Measurements from ENCODE around the gene AAMDC. TPM values are rescaled to one million over a fixed set of nuclear protein-coding genes. Genes with fewer than 3 reads are reported as not detected.
"Not testable (repeated sequence)": the region's sequence is repeated elsewhere in the genome, so short reads cannot be mapped to it uniquely, and the experiment has no call there.

Gene AAMDC
- total RNA-seq, 1 donor from 2014 or later = 30.3 TPM

DNA sequence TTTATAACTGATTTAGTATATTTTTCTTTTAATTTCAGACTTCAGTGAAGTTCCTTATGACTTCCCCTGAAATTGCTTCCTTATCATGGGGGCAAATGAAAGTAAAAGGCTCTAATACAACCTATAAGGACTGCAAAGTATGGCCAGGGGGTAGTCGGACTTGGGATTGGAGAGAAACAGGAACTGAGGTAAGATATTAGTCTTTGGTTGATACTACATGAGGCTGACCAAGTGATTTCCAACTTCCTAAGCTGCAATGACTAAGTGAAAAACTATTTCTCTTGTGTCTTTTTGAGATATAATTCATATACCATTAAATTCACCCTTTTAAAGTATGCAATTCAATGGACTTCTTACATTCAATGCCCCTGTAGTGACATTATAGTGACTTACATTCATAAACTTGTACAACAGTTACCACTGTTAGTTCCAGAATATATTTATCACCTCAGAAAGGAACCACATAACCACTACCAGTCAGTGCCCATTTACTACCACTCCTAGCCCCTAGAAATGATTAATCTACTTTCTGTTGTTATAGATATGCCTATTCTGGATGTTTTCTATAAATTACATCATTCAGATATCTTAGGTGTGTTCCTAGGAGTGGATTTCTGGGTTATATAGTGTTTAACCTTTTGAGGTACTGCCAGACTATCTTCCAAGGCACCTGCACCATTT, 21.6 kb downstream of the AAMDC start:
- no peak for TF ChIP-seq CTCF (IDR thresholded peaks at IDR 0.05)
- no peak for DNase-seq
- Histone ChIP-seq H3K27ac (no peak overlapping the region), H3K36me3 (peaks cover 38% of the 10 kb centered on the region), H3K27me3 (ENCODE audit: low read depth) (no peaks in the 10 kb centered on the region), H3K9me3 (no peaks in the 10 kb centered on the region), H3K4me3 (no peak overlapping the region), H3K4me1 (no peaks in the 10 kb centered on the region)
- intact Hi-C loops (cut with DNase I) = no loop called here
- ATAC-seq = no peak

DNA sequence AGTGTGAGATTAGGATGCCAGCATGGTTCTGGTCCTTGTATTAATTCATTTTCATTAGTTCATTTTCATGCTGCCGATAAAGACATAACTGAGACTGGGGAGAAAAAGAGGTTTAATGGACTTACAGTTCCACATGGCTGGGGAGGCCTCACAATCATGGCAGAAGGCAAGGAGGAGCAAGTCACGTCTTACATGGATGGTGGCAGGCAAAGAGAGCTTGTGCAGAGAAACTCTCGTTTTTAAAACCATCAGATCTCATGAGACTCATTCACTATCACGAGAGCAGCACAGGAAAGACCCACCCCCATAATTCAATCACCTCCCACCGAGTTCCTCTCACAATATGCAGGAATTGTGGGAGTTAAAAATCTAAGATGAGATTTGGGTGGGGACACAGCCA, 22.8 kb downstream of the AAMDC start:
- H3K27ac ChIP-seq; H3K4me1 ChIP-seq; H3K9me3 ChIP-seq; H3K4me3 ChIP-seq; ATAC-seq; DNase-seq; H3K27me3 ChIP-seq (ENCODE audit: low read depth); intact Hi-C loops (cut with DNase I): not testable (repeated sequence)
- H3K36me3 ChIP-seq = peaks cover 44% of the 10 kb centered on the region

DNA sequence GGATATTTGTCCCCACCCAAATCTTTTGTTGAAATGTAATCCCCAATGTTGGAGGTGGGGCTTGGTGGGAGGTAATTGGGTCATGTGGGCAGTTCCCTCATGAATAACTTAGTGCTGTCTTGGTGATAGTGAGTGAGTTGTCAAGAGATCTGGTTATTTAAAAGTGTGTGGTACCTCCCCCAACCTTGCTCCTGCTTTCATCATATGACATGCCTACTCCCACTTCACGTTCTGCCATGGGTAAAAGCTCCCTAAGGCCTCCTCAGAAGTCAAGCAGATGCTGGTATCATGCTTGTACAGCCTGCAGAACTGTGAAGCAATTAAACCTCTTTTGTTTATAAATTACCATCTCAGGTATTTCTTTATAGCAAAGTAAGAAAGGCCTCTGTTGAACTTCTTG, 30.6 kb downstream of the AAMDC start:
- intact Hi-C loops (cut with DNase I) = no loop called here
- H3K36me3 ChIP-seq = peaks cover 37% of the 10 kb centered on the region
- no peak overlapping the region for H3K4me3 ChIP-seq
- no peaks in the 10 kb centered on the region for H3K27me3 ChIP-seq (ENCODE audit: low read depth)
- DNase-seq (no peak), ATAC-seq (no peak)
- H3K4me1 ChIP-seq = no peaks in the 10 kb centered on the region
- H3K27ac ChIP-seq = no peak overlapping the region
- no peak for TF ChIP-seq CTCF (IDR thresholded peaks at IDR 0.05)
- H3K9me3 ChIP-seq = peaks cover 10% of the 10 kb centered on the region

DNA sequence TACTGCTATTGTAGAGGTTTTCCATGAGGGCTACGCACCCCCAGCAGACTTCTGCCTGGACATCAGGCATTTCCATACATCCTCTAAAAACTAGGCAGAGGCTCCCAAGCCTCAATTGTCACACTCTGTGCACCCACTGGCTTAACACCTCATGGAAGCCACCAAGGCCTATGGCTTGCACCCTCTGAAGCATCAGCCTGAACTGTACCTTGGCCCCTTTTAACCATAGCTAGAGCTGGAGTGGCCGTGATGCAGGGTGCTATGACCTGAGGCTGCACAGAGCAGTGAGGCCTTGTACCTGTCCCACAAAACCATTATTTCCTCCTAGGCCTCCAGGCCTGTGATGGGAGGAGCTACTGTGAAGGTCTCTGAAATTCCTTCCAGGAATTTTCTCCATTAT, 33.9 kb downstream of the AAMDC start:
- H3K4me1 ChIP-seq = no peaks in the 10 kb centered on the region
- no peak for TF ChIP-seq CTCF (IDR thresholded peaks at IDR 0.05)
- DNase-seq = no peak
- H3K27ac ChIP-seq = no peak overlapping the region
- no peak for ATAC-seq
- no peak overlapping the region for H3K4me3 ChIP-seq
- H3K9me3 ChIP-seq = peaks cover 10% of the 10 kb centered on the region
- H3K27me3 ChIP-seq (ENCODE audit: low read depth) = no peaks in the 10 kb centered on the region
- intact Hi-C loops (cut with DNase I) = no loop called here
- H3K36me3 ChIP-seq = peaks cover 35% of the 10 kb centered on the region

DNA sequence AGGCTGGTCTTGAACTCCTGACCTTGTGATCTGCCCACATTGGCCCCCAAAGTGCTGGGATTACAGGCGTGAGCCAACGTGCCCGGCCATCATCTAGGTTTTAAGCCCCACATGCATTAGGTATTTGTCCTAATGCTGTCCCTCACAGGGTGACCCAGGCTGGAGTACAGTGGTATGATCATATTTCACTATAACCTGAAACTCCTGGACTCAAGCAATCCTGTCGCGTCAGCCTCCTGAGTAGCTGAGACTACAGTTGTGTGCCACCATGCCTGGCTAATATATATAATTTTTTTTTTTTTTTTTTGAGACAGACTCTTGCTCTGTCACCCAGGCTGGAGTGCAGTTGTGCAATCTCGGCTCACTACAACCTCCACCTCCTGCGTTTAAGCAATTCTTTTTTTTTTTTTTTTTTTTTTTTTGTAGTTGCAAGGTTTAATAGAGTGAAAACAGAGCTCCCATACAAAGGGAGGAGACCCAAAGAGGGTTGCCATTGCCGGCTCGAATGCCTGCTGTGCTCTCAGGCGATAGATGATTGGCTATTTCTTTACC, 37.0 kb downstream of the AAMDC start:
- intact Hi-C loops (cut with DNase I); DNase-seq; H3K9me3 ChIP-seq; ATAC-seq; H3K4me1 ChIP-seq; H3K27ac ChIP-seq; H3K4me3 ChIP-seq; H3K27me3 ChIP-seq (ENCODE audit: low read depth): not testable (repeated sequence)
- H3K36me3 ChIP-seq = peaks cover 34% of the 10 kb centered on the region

GRCh38 chr11:77861444-77861843, 40.5 kb downstream of the AAMDC start:
- H3K4me3 ChIP-seq; ATAC-seq; H3K4me1 ChIP-seq; H3K9me3 ChIP-seq; H3K27me3 ChIP-seq (ENCODE audit: low read depth); H3K27ac ChIP-seq; intact Hi-C loops (cut with DNase I); DNase-seq: not testable (repeated sequence)
- H3K36me3 ChIP-seq = peaks cover 17% of the 10 kb centered on the region

- Histone ChIP-seq H3K9me3 (no peaks in the 10 kb centered on the region), H3K4me3 (no peak overlapping the region), H3K27me3 (ENCODE audit: low read depth) (no peaks in the 10 kb centered on the region), H3K36me3 (peaks cover 8% of the 10 kb centered on the region), H3K4me1 (no peaks in the 10 kb centered on the region), H3K27ac (no peak overlapping the region)
- TF ChIP-seq CTCF (IDR thresholded peaks at IDR 0.05) = no peak
- ATAC-seq (no peak), DNase-seq (no peak)
- intact Hi-C loops (cut with DNase I) = no loop called here
These were observed 44.9 kb downstream of the AAMDC start for GRCh38 chr11:77865805-77866204.

Data from lower lobe of right lung (tissue), 2 donors.